Endodermal cell (in vitro differentiated cells): ENCODE data around the gene RELA. TPM values are rescaled to one million over a fixed set of nuclear protein-coding genes. Genes with fewer than 3 reads are reported as not detected.
A peak's percentile ranks its signal among the peaks of the same experiment; 100 is the strongest.

ENCODE experiments used
- DNase-seq: peaks from one replicate; pipeline ENCODE4 v3.0.0-alpha.2; 2017
- H3K27ac ChIP-seq: 2 replicates; pipeline ENCODE4 v1.5.1; 2013; ENCODE audit warnings: mild to moderate bottlenecking, low read depth, low read length, moderate library complexity
- H3K27me3 ChIP-seq: 2 replicates; pipeline ENCODE4 v1.6.1; 2013; ENCODE audit warnings: mild to moderate bottlenecking, low read length, moderate library complexity; ENCODE audit not compliant: insufficient read depth, control insufficient read depth, poor library complexity, severe bottlenecking
- H3K36me3 ChIP-seq: 2 replicates; pipeline ENCODE4 v1.7.0; 2013; ENCODE audit warnings: mild to moderate bottlenecking, low read length, moderate library complexity; ENCODE audit not compliant: control insufficient read depth, insufficient read depth
- H3K4me1 ChIP-seq: one replicate; pipeline ENCODE4 v1.7.0; 2013; ENCODE audit warnings: low read length; ENCODE audit not compliant: control insufficient read depth, insufficient read depth
- H3K4me3 ChIP-seq: 2 replicates; pipeline ENCODE4 v1.5.1; 2013; ENCODE audit warnings: mild to moderate bottlenecking, low read length, moderate library complexity
- H3K9ac ChIP-seq: 2 replicates; pipeline ENCODE4 v1.6.1; 2013; ENCODE audit warnings: mild to moderate bottlenecking, low read length, moderate library complexity; ENCODE audit not compliant: poor library complexity, severe bottlenecking; ENCODE audit errors: extremely low read depth
- H3K9me3 ChIP-seq: 2 replicates; pipeline ENCODE4 v1.6.1; 2013; ENCODE audit warnings: mild to moderate bottlenecking, low read length, moderate library complexity; ENCODE audit not compliant: control insufficient read depth
- H3K27ac Mint-ChIP-seq: 2 replicates; pipeline ENCODE4 v1.8.0; 2020; ENCODE audit warnings: mixed read lengths
- H3K27me3 Mint-ChIP-seq: 2 replicates; pipeline ENCODE4 v1.8.0; 2021; ENCODE audit warnings: mild to moderate bottlenecking, mixed read lengths; ENCODE audit not compliant: insufficient read depth
- H3K36me3 Mint-ChIP-seq: 2 replicates; pipeline ENCODE4 v1.8.0; 2020; ENCODE audit warnings: low read depth, mixed read lengths
- H3K4me1 Mint-ChIP-seq: 2 replicates; pipeline ENCODE4 v1.8.0; 2020; ENCODE audit warnings: mixed read lengths
- H3K4me3 Mint-ChIP-seq: 2 replicates; pipeline ENCODE4 v1.8.0; 2020; ENCODE audit warnings: mild to moderate bottlenecking, moderate library complexity, mixed read lengths
- H3K9me3 Mint-ChIP-seq: 2 replicates; pipeline ENCODE4 v1.8.0; 2020; ENCODE audit warnings: mild to moderate bottlenecking, mixed read lengths
- CTCF ChIP-seq: fragments of 200-600 bp; sonication (generic); conservative IDR thresholded peaks from 2 replicates; pipeline ENCODE4 v1.5.0; 2021; ENCODE audit warnings: antibody characterized with exemption, mild to moderate bottlenecking
- WGBS, 2 experiments: methylation state at CpG; one replicate each; pipeline versions ENCODE4 v1.1.5 to v1.1.7; 2013; ENCODE audit warnings: missing lambda C conversion rate in 2 of 2, mixed read lengths in 1 of 2; ENCODE audit not compliant: insufficient coverage in 1 of 2, insufficient read length in 1 of 2; 5-methylcytosine and 5-hydroxymethylcytosine counted together
- total RNA-seq, 2 donors: library from RNA; stranded (reverse); fragmentation: NEBNext Ultra II Directional in 1 of 2; extraction: Animal tissue kit (Norgen Biotek cat#: 25700) in 1 of 2; gene quantifications; 2 replicates in 1 of 2; 3 replicates in 1 of 2; pipeline ENCODE4 v1.2.1, GENCODE V29; 2021

The RELA gene
- total RNA-seq, 2 donors from 2014 or later: 40.2 to 41.1 TPM

GRCh38 chr11:65642014-65642671, 20.6 kb downstream of the RELA start:
- no peaks in the 10 kb centered on the region for H3K9me3 Mint-ChIP-seq
- peak overlapping the region; percentile 49 for H3K4me3 Mint-ChIP-seq
- Histone ChIP-seq H3K27ac (no peak overlapping the region), H3K4me3 (no peak overlapping the region), H3K9ac (no peak overlapping the region), H3K27me3 (no peaks in the 10 kb centered on the region), H3K9me3 (no peaks in the 10 kb centered on the region), H3K36me3 (peaks cover under 1% of the 10 kb centered on the region), H3K4me1 (no peaks in the 10 kb centered on the region)
- WGBS, 2 experiments: 92 to 94% methylated on average over 32 to 49 of the region's 49 CpGs
- H3K4me1 Mint-ChIP-seq: peaks cover 16% of the 10 kb centered on the region
- peak overlapping the region; percentile 35 for H3K27ac Mint-ChIP-seq
- DNase-seq: peak; percentile 93
- TF ChIP-seq CTCF: no peak
- H3K27me3 Mint-ChIP-seq: peaks cover 24% of the 10 kb centered on the region
- H3K36me3 Mint-ChIP-seq: no peaks in the 10 kb centered on the region

GRCh38 chr11:65641297-65642013, 21.3 kb downstream of the RELA start:
- Histone ChIP-seq H3K4me1 (no peaks in the 10 kb centered on the region), H3K4me3 (no peak overlapping the region), H3K9ac (no peak overlapping the region), H3K36me3 (peaks cover 7% of the 10 kb centered on the region), H3K27ac (no peak overlapping the region), H3K27me3 (no peaks in the 10 kb centered on the region), H3K9me3 (no peaks in the 10 kb centered on the region)
- Mint-ChIP-seq H3K27me3 (peaks cover 24% of the 10 kb centered on the region), H3K9me3 (no peaks in the 10 kb centered on the region), H3K27ac (peak overlapping the region; percentile 35), H3K4me1 (peaks cover 19% of the 10 kb centered on the region), H3K4me3 (peak overlapping the region; percentile 49), H3K36me3 (peaks cover 3% of the 10 kb centered on the region)
- 93 to 94% methylated on average over 15 to 16 of the region's 16 CpGs for WGBS, 2 experiments
- no peak for DNase-seq
- no peak for TF ChIP-seq CTCF

- H3K9me3 Mint-ChIP-seq: no peaks in the 10 kb centered on the region
- no peak overlapping the region for H3K9ac ChIP-seq
- 94 to 98% methylated on average over 19 to 35 of the region's 35 CpGs for WGBS, 2 experiments
- no peak for DNase-seq
- H3K4me1 ChIP-seq: no peaks in the 10 kb centered on the region
- H3K4me3 ChIP-seq: no peak overlapping the region
- no peaks in the 10 kb centered on the region for H3K27me3 ChIP-seq
- TF ChIP-seq CTCF: no peak
- peaks cover 19% of the 10 kb centered on the region for H3K27me3 Mint-ChIP-seq
- H3K27ac Mint-ChIP-seq: no peak overlapping the region
- H3K36me3 ChIP-seq: peaks cover 15% of the 10 kb centered on the region
- no peak overlapping the region for H3K27ac ChIP-seq
- H3K36me3 Mint-ChIP-seq: peaks cover 3% of the 10 kb centered on the region
- H3K9me3 ChIP-seq: no peaks in the 10 kb centered on the region
- no peak overlapping the region for H3K4me3 Mint-ChIP-seq
- H3K4me1 Mint-ChIP-seq: peaks cover 19% of the 10 kb centered on the region
These were observed 22.0 kb downstream of the RELA start for GRCh38 chr11:65640483-65641296.
